ENCODE data around the gene F10. TPM values are rescaled to one million over a fixed set of nuclear protein-coding genes. Genes with fewer than 3 reads are reported as not detected.
"Not testable (repeated sequence)": the region's sequence is repeated elsewhere in the genome, so short reads cannot be mapped to it uniquely, and the experiment has no call there.

Gene F10
- total RNA-seq, 1 donor from 2014 or later = 0.23 TPM

GRCh38 chr13:113106711-113107351 is 15.8 kb upstream of the F10 start:
- H3K4me1 Mint-ChIP-seq (ENCODE audit: unreplicated experiment) = no peaks in the 10 kb centered on the region
- no peak overlapping the region for H3K4me3 Mint-ChIP-seq (ENCODE audit: unreplicated experiment)
- TF ChIP-seq CTCF (IDR thresholded peaks at IDR 0.05; ENCODE audit: unreplicated experiment) = no peak
- peaks cover 4% of the 10 kb centered on the region for H3K36me3 Mint-ChIP-seq (ENCODE audit: low read depth, unreplicated experiment)
- DNase-seq (ENCODE audit: low spot score) = no peak
- peaks cover 3% of the 10 kb centered on the region for H3K27me3 Mint-ChIP-seq (ENCODE audit: unreplicated experiment)
- H3K27ac Mint-ChIP-seq (ENCODE audit: unreplicated experiment) = no peak overlapping the region
- no peaks in the 10 kb centered on the region for H3K9me3 Mint-ChIP-seq (ENCODE audit: unreplicated experiment)

GRCh38 chr13:113108521-113108920 is 14.1 kb upstream of the F10 start:
- not testable (repeated sequence) for H3K36me3 Mint-ChIP-seq (ENCODE audit: low read depth, unreplicated experiment); H3K9me3 Mint-ChIP-seq (ENCODE audit: unreplicated experiment)

GRCh38 chr13:113109151-113110047 is 13.2 kb upstream of the F10 start:
- Mint-ChIP-seq H3K27ac (ENCODE audit: unreplicated experiment) (no peak overlapping the region), H3K4me1 (ENCODE audit: unreplicated experiment) (no peaks in the 10 kb centered on the region), H3K9me3 (ENCODE audit: unreplicated experiment) (no peaks in the 10 kb centered on the region), H3K27me3 (ENCODE audit: unreplicated experiment) (peaks cover 1% of the 10 kb centered on the region), H3K4me3 (ENCODE audit: unreplicated experiment) (no peak overlapping the region), H3K36me3 (ENCODE audit: low read depth, unreplicated experiment) (no peaks in the 10 kb centered on the region)
- no peak for DNase-seq (ENCODE audit: low spot score)
- no peak for TF ChIP-seq CTCF (IDR thresholded peaks at IDR 0.05; ENCODE audit: unreplicated experiment)

More at GRCh38 chr13:113108521-113108920, 14.1 kb upstream of the F10 start:
- H3K4me3 Mint-ChIP-seq (ENCODE audit: unreplicated experiment); DNase-seq (ENCODE audit: low spot score); H3K27me3 Mint-ChIP-seq (ENCODE audit: unreplicated experiment); H3K4me1 Mint-ChIP-seq (ENCODE audit: unreplicated experiment); H3K27ac Mint-ChIP-seq (ENCODE audit: unreplicated experiment): not testable (repeated sequence)

GRCh38 chr13:113110048-113110851 is 12.3 kb upstream of the F10 start:
- no peak overlapping the region for H3K27ac Mint-ChIP-seq (ENCODE audit: unreplicated experiment)
- no peaks in the 10 kb centered on the region for H3K9me3 Mint-ChIP-seq (ENCODE audit: unreplicated experiment)
- DNase-seq (ENCODE audit: low spot score) = no peak
- no peaks in the 10 kb centered on the region for H3K36me3 Mint-ChIP-seq (ENCODE audit: low read depth, unreplicated experiment)
- H3K4me3 Mint-ChIP-seq (ENCODE audit: unreplicated experiment) = no peak overlapping the region
- H3K4me1 Mint-ChIP-seq (ENCODE audit: unreplicated experiment) = no peaks in the 10 kb centered on the region
- peaks cover 1% of the 10 kb centered on the region for H3K27me3 Mint-ChIP-seq (ENCODE audit: unreplicated experiment)
- TF ChIP-seq CTCF (IDR thresholded peaks at IDR 0.05; ENCODE audit: unreplicated experiment) = no peak

- no peak overlapping the region for H3K4me3 Mint-ChIP-seq (ENCODE audit: unreplicated experiment)
- H3K36me3 Mint-ChIP-seq (ENCODE audit: low read depth, unreplicated experiment) = no peaks in the 10 kb centered on the region
- no peak overlapping the region for H3K27ac Mint-ChIP-seq (ENCODE audit: unreplicated experiment)
- no peak for TF ChIP-seq CTCF (IDR thresholded peaks at IDR 0.05; ENCODE audit: unreplicated experiment)
- no peaks in the 10 kb centered on the region for H3K9me3 Mint-ChIP-seq (ENCODE audit: unreplicated experiment)
- H3K4me1 Mint-ChIP-seq (ENCODE audit: unreplicated experiment) = no peaks in the 10 kb centered on the region
- peaks cover 1% of the 10 kb centered on the region for H3K27me3 Mint-ChIP-seq (ENCODE audit: unreplicated experiment)
- no peak for DNase-seq (ENCODE audit: low spot score)
Measured at GRCh38 chr13:113110852-113111315, 11.7 kb upstream of the F10 start.

GRCh38 chr13:113111821-113112220 is 10.8 kb upstream of the F10 start:
- not testable (repeated sequence) for H3K4me1 Mint-ChIP-seq (ENCODE audit: unreplicated experiment); DNase-seq (ENCODE audit: low spot score); H3K9me3 Mint-ChIP-seq (ENCODE audit: unreplicated experiment); H3K36me3 Mint-ChIP-seq (ENCODE audit: low read depth, unreplicated experiment); H3K27me3 Mint-ChIP-seq (ENCODE audit: unreplicated experiment); H3K27ac Mint-ChIP-seq (ENCODE audit: unreplicated experiment); H3K4me3 Mint-ChIP-seq (ENCODE audit: unreplicated experiment)

GRCh38 chr13:113112475-113112874 is 10.1 kb upstream of the F10 start:
- not testable (repeated sequence) for H3K27me3 Mint-ChIP-seq (ENCODE audit: unreplicated experiment); H3K36me3 Mint-ChIP-seq (ENCODE audit: low read depth, unreplicated experiment); H3K4me3 Mint-ChIP-seq (ENCODE audit: unreplicated experiment); H3K27ac Mint-ChIP-seq (ENCODE audit: unreplicated experiment); H3K4me1 Mint-ChIP-seq (ENCODE audit: unreplicated experiment); H3K9me3 Mint-ChIP-seq (ENCODE audit: unreplicated experiment); DNase-seq (ENCODE audit: low spot score)
